PC-3 (cell line): ENCODE measurements around the gene STX1A.

ENCODE experiments used
- EZH2 ChIP-seq: fragments of 300-600 bp; sonication (generic); IDR thresholded peaks from one replicate; pipeline ENCODE4 v1.6.1; 2017; ENCODE audit warnings: antibody characterized with exemption, mild to moderate bottlenecking, low read length; ENCODE audit not compliant: unreplicated experiment
- EZH2phosphoT487 ChIP-seq: fragments of 300-600 bp; sonication (generic); IDR thresholded peaks from 2 replicates; pipeline ENCODE4 v1.6.1; 2018; ENCODE audit warnings: mild to moderate bottlenecking, antibody characterized with exemption, low read length, borderline replicate concordance
- TF ChIP-seq, protein P1 (sequence below): fragments of 300-600 bp; sonication (generic); conservative IDR thresholded peaks from 2 replicates; pipeline ENCODE4 v1.5.1; 2017; ENCODE audit warnings: antibody characterized with exemption, low read depth, mild to moderate bottlenecking, low read length

DNA sequence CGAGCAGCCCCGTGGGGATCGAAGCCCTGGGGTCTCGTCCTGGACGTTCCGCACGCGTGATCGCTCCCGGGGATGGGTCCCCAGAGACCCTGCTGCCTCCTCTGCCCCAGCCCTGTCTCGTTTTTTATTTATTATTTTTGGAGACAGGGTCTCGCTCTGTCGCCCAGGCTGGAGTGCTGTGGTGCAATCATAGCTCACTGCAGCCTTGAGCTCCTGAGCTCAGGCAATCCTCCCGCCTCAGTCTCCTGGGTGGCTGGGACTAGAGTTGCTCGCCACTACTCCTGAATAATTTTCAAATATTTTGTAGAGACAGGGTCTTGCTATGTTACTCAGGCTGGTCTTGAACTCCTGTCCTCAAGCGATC is 319 bp upstream of the STX1A start:
- TF ChIP-seq, protein P1, sequence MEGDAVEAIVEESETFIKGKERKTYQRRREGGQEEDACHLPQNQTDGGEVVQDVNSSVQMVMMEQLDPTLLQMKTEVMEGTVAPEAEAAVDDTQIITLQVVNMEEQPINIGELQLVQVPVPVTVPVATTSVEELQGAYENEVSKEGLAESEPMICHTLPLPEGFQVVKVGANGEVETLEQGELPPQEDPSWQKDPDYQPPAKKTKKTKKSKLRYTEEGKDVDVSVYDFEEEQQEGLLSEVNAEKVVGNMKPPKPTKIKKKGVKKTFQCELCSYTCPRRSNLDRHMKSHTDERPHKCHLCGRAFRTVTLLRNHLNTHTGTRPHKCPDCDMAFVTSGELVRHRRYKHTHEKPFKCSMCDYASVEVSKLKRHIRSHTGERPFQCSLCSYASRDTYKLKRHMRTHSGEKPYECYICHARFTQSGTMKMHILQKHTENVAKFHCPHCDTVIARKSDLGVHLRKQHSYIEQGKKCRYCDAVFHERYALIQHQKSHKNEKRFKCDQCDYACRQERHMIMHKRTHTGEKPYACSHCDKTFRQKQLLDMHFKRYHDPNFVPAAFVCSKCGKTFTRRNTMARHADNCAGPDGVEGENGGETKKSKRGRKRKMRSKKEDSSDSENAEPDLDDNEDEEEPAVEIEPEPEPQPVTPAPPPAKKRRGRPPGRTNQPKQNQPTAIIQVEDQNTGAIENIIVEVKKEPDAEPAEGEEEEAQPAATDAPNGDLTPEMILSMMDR: no peak
- TF ChIP-seq EZH2: no peak
- TF ChIP-seq EZH2phosphoT487: no peak
